NCI-H1436 (cell line): ENCODE data around the gene CELSR1.
A peak's percentile ranks its signal among the peaks of the same experiment; 100 is the strongest.

Source experiments
- DNase-seq: peaks from one replicate; lab custom pipeline; 2025; lab: John Stamatoyannopoulos, UW

Gene CELSR1

DNA sequence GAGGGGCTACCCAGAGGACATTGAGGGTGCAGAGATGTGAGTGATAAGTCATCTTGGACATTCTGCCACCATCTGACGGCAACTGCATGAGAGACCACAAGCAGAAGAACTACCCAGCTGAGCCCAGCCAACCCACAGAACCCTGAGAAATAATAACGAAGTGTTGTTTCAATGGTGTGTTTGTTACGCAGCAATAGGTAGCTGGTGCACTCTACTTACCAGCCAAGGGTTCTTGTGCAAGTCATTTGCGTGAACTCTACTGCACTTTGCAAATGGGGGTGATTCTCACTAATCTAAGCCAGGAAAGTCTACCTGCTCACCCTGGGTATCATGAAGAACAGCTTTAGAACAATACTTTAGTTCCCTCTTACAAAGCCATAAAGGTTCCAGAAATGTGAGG, 15.8 kb upstream of the CELSR1 start:
- no peak for DNase-seq

DNA sequence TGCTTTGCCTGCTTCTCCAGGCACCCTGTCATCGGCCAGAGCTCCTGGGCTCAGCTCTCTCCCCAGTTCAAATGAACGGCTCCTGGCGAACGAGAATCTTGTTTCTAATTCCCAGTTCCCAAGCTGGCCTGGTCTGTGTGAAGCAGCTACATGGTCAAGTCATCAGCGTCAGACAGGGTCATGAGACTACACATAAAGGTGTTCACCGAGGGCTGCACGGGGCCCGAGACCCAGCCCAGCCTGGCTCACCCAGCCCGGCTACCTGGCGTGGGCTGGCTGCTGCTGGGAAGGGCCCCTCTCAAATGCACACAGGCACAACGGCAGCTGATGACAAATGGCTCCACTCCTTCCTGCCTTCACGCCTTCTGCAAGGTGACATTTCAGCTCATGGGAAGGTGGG, 14.6 kb upstream of the CELSR1 start:
- no peak for DNase-seq

DNA sequence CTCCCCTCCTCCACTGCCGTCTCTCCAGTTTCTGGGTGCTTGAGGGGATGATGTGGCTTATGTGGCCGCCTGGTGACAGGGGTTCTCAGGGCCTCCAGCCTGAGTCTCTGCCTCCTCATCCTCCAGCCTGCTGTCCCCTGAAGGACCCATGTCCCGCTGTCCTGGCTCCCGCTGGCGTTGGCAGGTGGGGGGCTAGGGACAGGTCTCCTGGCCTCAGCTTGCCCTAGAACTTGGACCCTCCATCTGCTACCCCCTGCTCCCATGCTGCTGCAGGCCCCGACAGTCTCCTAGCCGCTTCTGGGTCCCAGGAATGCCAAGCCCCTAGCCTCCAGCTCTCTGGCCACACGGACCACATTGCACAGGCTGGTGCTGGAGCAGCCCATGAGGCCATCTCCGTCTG, 13.9 kb upstream of the CELSR1 start:
- DNase-seq = no peak

DNA sequence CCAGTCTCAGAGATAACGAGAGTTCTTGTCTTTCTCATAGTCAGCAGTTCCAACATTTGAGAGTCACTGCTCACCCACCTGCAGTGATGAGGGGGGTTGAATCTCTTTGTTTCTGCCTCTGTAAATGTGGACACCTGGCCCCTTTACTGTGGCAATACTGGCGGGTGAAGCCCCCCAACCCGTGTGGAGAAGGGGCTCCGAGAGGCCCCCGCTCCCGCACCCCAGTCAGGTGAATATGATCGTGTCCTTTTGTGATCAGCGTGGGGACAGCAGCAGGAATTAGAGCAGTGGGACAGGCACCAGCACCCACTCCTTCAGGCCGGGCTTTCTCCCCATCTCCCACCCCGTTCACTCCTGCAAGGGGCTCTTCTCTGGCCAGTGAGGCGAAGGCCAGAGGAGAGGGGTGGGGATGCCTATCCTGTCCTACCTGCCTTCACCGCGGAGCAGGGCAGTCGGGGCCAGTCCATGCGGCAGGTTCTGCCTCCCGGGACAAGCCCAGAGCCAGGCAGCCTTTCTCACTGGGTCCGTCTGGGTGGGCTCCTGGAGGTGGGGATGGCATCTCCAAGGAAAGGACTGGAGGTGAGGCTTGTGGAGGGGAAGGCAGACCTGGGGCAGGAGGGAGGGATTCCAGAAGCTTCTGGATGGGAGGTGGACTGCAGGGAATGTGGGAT, 12.7 kb upstream of the CELSR1 start:
- DNase-seq = no peak

DNA sequence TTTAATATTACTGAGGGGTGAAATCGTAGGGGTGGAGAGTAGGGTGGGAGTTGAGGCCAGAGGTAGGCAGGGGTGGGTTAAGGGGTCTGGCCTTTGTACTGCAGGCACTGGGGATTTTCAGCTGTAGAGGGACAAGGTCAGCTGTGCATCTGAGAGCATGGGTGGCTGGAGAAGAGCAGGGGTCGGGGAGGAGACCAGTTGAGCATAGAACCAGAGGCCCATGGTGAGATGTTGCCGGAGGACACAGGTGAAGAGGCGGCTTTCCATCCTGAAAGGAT, 12.1 kb upstream of the CELSR1 start:
- DNase-seq = no peak

DNA sequence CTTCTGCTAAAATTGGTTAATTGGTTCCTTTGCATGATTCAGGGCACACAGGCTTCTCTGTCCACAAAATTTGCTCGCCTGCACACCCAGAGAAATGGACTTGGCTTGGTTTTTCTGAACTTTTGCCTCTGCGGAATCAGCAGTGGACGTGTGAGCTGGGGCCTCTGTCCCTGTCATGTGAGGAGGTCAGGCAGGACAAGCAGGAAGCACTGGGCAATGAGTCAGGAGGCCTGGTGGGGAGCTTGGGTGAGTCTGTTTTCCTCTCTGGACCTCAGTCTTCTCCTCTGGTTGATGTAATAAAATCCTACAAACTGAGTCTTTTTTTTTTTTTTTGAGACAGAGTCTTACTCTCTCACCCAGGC, 10.4 kb upstream of the CELSR1 start:
- no peak for DNase-seq

DNA sequence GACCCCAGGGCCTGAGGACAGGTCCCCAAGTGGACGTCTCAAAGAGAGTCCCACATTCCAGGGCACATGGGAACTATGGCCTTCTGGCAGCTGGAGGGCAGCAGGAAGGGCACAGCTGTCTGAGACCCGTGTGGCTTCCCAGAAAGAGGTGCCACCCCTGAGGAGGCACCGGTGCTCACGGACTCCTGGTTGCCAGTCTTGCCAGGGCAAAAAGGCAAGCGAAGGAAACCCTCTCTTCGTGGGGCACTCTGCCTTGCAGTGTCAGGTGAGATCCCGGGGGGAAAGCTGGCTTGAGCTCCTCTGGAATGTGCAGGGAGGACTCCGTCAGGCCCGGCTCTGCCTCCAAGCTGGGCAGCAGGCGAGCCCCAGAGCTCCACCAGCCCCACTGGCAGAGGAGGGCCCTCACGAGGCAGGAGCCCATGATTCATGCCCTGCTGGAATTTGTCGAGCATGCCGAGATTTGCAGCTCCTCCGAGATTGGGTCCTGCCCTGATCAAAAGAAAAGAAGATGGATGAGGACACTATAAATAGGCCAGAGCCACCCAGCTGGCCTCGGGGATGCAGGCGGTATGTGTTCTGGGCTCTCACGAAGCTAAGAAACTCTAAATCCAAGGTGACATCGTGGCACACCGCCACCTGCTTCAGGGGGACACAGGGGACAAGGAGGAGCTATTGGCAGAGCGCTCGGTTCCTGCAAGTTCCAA, 9.9 kb upstream of the CELSR1 start:
- no peak for DNase-seq

DNA sequence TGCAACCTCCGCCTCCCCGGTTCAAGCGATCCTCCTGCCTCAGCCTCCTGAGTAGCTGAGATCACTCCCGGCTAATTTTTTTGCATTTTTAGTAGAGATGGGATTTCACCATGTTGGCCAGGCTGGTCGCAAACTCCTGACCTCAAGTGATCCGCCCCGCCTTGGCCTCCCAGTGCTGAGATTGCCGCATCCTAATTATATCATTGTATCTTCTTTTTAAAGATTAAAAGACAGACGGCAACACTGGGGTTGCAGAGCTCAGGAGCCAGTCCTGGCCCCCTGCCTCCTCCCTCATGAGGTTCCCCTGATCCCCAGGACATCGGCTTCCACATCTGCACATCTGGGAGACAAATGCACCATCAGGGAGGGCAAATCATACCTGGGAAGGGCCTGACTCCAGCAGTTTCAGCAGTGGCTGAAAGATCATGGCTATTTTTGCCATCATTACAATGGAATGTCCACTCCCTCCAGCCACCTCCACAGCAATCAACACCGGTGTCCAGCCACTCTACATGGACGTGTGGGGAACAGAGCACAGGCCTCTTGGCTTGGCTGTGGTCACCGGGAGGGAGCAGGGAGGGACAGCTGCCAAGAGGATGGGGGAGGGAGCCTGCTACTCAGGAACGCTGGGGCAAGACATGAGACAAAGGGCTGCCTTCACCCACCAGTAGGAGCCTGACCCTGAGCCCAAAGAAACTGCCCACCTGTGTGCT, 9.2 kb upstream of the CELSR1 start:
- DNase-seq = no peak

DNA sequence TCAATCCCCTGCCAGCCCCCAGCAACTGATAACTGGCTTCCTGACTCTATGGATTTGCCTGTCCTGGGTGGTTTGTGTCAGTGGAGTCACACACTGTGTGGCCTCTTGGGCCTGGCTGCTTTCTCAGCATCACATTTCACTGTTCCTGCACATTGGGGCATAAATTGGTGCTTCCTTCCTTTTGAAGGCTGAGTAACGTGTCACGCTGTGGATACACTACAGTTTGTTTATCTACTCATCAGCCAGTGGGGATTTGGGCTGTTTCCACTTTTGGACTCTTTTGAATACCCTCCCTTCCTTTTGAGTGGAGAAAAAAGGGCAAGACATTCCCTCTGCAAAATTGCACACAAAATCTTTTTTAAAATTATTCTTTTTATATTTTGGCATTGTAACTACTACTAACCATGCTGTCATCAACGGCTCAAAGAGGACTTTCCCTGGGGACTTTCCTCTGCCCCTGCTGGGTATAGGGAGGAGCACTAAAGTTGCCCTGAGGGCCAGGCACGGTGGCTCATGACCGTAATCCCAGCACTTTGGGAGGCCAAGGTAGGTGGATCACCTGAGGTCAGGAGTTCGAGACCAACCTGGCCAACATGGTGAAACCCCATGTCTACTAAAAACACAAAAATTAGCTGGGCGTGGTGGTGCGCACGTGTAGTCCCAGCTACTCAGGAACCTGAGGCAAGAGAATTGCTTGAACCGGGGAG, 7.8 kb upstream of the CELSR1 start:
- DNase-seq = no peak

DNA sequence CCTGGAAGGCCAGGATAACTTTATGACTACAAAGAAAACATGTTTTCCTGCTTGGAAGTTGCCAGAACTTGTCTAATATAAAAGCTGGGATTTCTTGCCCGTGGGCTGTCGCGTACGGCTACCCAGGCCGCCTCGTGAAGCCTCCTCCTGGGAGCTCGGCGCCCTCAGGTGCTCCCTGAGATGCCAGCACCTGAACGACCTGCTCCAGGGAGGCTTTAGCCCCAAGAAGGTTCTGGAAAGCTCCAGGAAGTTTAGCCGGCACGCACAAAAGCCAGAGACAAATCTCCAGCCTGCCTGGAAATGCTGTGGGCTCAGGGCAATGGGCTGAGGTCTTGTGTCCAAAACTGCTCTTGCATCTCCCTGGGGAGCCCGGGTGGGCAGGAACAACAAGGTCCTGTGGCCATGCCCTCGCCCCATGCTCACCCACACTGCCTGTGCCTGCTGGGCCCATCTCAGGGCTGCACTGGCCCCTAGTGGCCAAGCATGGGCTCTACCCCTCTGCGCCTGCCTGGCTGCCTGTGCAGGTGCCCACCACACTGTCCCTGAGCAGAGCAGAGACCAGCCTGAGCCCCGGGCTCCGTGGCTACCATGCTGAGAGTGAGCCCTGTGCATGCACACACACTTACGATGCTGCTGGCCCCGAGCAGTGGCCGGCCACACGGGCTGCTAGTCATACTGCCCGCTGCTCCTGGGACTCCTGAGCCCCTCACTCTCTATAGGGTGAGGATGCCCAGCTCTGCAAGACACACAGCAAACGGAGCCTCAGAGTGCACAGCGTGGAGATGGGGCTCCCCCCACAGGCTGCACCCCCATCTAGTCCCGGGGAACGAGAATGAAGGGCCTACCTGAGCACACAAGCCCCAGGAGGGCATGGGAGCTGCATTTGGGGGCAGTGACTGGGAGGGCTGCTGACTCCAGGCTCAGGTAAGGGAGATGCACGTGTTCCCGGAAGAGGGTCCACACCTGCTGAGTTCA, 4.9 kb upstream of the CELSR1 start:
- DNase-seq = peak; percentile 62

DNA sequence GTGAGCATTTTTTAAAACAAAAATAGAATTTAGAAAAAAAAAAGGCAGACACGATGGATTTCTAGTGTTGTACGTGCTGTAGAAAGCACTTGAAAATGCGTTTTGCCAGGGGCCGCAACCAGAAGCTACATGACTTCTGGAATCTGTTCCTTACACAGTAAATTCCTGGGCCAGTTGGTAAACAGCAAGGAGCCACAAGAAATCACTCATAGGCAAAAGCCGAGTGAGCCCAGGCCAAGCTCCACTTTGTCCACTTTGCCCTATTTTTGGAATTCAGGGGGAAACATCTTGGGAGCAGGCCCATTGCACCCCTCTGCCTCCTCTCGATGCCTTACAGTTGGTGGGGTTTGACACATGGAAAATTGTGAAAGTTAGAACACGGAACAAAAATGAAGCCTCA, 4.1 kb upstream of the CELSR1 start:
- no peak for DNase-seq

DNA sequence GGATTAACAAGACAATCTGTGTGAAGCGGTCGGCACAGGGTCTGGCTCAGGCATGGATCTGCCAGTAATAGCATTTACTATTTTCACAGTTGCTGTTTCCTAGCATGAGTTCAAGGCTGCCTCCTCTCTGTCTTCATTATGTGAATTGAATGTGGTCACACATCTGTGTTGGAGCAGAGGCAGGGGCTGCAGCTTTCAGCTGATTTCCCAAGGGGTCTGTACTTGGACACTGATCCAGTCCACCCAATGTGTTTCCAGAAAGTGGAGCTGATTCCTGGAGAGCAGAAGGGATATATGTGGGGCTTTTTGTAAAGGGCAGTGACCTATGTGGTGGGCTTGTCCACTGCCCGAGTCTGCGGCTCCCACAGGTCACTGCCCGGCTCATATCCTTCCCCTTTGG, 3.5 kb upstream of the CELSR1 start:
- no peak for DNase-seq

DNA sequence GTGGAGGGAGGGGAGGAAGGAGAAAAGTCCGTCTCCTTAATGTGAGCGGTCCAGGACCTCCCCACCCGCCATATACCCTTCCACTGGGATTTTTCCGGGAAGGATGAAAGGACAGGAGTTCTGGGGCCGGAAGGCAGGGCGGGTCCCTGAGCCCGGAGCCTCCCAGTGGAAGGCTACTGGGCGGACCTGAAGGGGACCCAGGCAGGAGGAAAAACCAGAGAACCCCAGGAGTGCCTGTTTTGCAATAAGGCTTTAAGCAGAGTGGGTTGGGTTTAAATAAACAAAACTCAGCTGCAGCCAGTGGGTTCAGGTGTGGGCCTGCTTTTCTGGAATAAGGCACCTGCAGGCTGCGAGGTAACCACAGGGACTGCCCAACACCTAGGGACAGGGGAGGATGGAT, 1.7 kb upstream of the CELSR1 start:
- DNase-seq = no peak

DNA sequence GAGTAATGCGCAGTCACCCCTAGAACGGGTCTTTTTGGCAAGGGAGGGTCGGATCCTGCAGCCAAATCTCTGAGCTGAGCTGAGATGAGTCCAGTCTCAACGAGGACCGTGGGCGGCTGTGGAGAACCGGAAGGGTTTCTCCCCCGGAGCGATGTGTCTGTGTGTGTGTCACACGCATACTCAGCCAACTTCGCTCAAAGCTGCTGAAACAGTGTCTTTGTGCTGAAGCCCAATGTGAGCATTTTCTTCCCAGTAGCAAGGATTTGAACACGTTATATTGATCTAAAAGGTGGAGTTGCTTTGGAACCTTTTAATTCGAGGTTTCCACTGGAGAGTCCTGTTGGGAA, 1.4 kb upstream of the CELSR1 start:
- DNase-seq = no peak

DNA sequence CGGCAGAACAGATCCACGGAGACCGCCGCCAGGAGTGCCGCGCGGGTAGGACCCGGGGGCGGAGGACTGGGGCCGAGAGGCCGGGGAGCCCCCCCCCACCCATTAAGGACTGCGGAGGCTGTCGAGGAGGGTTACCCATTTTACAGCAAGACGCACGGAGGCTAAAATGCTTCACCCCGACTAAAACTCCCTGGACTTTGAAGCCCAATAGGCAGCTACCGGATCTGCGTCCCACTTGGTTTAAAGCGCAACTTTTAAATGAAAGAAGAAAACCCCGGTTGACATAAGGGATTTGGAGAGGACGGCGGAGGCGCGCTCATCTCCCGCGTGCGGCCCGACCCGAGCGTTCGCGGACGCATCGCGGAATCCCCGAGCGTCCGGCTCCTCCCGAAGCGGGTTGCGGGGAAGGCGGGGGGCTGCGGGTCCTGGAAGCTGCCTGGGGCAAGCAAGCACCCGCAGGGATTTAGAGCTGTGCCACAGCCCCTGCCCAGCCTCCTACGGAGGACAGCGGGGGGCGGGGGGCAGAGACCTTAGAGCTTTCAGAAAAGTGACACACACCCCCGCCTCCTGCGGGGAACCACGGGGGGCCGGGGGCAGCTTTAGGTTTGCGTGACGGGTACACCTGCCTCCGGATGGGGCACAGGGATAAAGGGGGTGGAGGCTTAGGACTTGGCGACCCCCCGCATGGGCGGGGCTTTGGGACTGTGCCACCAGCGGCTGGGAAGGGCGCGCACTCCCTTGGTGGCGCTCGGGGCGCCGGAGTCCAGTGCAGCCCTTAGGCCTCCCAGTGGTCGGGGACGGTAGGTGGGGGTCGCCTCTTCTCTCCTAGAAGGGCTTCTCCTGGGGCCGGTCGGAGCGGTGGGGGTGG, 760 bp upstream of the CELSR1 start:
- DNase-seq = no peak

DNA sequence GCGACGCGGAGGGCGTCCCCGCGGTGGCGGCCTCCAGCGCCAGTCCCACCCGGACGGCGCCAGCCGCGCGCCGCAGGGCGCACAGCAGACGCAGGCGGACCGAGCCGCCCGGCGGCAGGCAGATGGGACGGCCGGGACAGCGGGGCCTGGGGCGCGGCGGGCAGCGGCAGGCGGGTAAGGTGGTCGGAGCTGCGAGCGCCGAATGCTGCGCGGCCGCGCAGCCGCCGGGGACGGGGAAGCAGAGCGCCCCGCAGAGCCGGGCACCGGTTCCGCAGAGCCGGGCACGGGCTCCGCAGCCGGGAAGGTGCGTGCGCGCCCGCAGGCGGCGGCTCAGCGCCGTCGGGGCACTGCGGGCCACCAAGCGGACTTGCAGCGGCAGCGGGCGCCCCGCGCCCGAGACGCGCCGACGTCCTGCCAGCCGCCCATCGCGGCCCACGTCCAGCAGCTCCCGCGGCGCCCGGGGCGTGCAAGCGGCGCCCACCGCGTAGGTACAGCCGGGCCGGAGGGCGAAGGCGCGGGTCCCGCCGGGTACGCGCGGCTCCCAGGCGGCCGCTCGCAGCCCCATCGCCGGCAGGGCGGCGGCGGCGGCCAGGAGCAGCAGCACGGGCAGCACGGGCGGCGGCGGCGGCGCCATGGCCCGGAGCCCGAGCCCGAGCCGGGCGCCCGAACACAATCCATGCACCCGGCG, 739 bp downstream of the CELSR1 start:
- no peak for DNase-seq

DNA sequence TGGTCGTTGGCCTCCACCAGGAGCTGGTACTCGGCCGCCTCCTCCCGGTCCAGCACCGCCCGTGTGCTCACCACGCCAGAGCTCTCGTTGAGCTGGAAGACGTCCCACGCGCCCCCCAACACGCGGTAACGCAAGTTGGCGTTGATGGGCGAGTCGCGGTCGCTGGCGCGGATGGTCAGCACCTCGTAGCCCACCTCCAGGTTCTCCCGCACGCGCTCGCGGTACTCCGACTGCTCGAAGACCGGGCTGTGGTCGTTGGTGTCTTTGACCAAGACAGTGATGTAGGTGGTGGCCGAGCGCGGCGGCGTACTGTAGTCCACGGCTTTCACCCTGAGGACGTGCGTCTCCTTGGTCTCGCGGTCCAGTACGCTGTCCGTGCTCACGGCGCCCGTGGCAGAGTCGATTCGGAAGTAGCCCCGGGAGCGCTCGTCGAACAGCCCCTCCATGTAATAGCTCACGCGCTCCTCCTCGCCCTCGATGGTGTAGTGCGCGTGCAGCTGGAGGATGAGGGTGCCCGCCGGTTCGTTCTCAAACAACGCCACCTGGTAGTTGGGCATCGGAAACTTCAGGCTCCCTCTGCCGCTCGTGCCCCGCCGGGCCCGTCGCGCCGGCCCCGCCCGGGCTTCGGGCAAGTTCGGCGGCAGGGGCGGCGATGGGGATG, 1.4 kb downstream of the CELSR1 start:
- DNase-seq = no peak

DNA sequence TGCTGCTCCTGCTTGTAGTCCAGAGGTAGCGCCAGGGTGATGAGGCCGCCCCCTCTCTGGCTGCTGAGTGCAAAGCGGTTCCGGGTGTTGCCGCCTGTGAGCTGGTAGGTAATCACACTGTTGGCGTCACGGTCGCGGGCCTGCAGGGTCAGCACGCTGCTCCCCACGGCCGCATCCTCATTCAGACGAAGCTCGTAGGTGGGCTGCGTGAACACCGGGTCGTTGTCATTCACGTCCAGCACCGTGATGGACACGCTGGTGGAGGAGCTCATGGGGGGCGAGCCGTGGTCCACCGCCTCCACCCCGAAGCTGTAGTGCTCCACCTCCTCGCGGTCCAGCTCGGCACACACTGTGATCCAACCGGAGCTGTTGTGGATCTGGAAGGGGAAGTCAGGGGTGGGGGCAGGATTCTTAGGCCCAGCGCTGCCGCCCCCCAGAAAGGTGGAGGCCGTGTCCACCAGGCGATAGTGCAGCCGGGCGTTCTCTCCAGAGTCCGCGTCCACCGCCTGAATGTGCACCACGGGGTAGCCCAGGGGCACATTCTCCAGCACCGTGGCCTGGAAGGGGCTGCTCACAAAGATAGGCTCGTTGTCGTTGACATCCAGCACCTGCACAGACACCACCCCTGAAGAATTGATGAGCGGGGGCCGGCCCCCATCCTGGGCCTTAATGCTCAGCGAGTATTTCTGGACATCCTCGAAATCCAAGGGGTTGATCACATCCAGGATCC, 2.4 kb downstream of the CELSR1 start:
- no peak for DNase-seq

DNA sequence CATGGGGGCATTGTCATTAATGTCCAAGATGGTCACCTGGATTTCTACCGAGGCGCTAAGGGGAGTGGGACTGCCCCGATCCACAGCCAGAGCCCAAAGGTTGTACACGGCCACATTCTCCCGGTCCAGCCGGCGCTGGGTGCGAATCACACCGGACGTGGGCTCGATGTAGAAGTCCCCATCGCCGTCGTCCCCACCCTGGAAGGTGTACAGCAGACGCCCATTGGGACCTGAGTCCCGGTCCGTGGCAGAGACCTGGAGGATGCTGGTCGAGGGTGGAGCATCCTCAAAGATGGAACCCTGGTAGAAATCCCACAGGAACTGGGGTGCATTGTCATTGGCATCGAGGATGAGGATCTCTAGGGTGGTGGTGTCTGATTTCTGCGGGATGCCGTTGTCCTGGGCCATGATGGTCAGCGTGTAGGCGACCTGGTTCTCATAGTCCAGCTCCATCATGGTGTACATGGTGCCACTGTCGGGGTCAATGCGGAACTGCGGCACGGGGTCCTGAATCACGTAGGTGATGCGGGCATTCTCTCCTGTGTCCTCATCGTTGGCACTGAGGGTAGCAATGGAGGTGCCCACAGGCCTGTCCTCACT, 3.1 kb downstream of the CELSR1 start:
- no peak for DNase-seq
